ENCODE measurements around the gene TICAM2. TPM values are rescaled to one million over a fixed set of nuclear protein-coding genes. Genes with fewer than 3 reads are reported as not detected.
A peak's percentile ranks its signal among the peaks of the same experiment; 100 is the strongest.

TICAM2 gene
- total and polyA plus RNA-seq, 9 of the 15 experiments (the other 6 are each of a cell fraction or from before 2014, with no cell fraction given): 0.15 to 1.8 (median 0.98) TPM

- TF ChIP-seq NR2C1 (IDR thresholded peaks at IDR 0.05): peak; percentile 98
- TF ChIP-seq NR2C1 (tag; IDR thresholded peaks at IDR 0.05): peak; percentile 98
- peak; percentile 44 for TF ChIP-seq RB1 (IDR thresholded peaks at IDR 0.05; ENCODE audit: low read depth)
- no peak for TF ChIP-seq E4F1 (CRISPR knock-in tag; IDR thresholded peaks at IDR 0.05; ENCODE audit: borderline replicate concordance)
- TF ChIP-seq ATF3 (IDR thresholded peaks at IDR 0.05): no peak
- TF ChIP-seq ATF3 (CRISPR knock-in tag; conservative IDR thresholded peaks at IDR 0.05): no peak; the same call in 1 of the 2 replicates
- peak; percentile 86 for TF ChIP-seq BRD4 (IDR thresholded peaks at IDR 0.05)
- TF ChIP-seq PML (IDR thresholded peaks at IDR 0.05; ENCODE audit: low read length): peak; percentile 74; the same call in 1 of the 2 replicates
- TF ChIP-seq SIN3A (IDR thresholded peaks at IDR 0.05; ENCODE audit: borderline replicate concordance in 2 of 2, control insufficient read depth in 1 of 2, low read depth in 2 of 2, low read length in 2 of 2): peak; percentile 2 to 69; a peak in 1 of 4 replicates
- TF ChIP-seq GMEB1 (CRISPR knock-in tag; IDR thresholded peaks at IDR 0.05): peak; percentile 64; the same call in 1 of the 2 replicates
- TF ChIP-seq ZNF707 (CRISPR knock-in tag; conservative IDR thresholded peaks at IDR 0.05): no peak
- TF ChIP-seq BACH1 (tag; IDR thresholded peaks at IDR 0.05): no peak; the same call in 1 of the 2 replicates
- TF ChIP-seq MBD2 (IDR thresholded peaks at IDR 0.05; ENCODE audit: borderline replicate concordance, low read depth): peak; percentile 47; the same call in 1 of the 2 replicates
- TF ChIP-seq POLR2A (conservative IDR thresholded peaks at IDR 0.05): peak; percentile 93
- TF ChIP-seq KAT7 (CRISPR knock-in tag; IDR thresholded peaks at IDR 0.05; ENCODE audit: borderline replicate concordance): peak; percentile 88; the same call in 1 of the 2 replicates
- peak; percentile 66 for TF ChIP-seq POLR2AphosphoS5 (IDR thresholded peaks at IDR 0.05; ENCODE audit: control insufficient read depth, insufficient read depth, low read depth, low read length)
- TF ChIP-seq ETV5 (CRISPR knock-in tag; IDR thresholded peaks at IDR 0.05; ENCODE audit: low read depth): peak; percentile 67
- TF ChIP-seq NKRF (IDR thresholded peaks at IDR 0.05; ENCODE audit: borderline replicate concordance): peak; percentile 39; the same call in 1 of the 2 replicates
Measured at GRCh38 chr5:115625579-115626444, 23.5 kb upstream of the TICAM2 start, which contains the start of gene TMED7 (continued).
